Epithelial cell of alveolus of lung (primary cell): Measurements from ENCODE around the gene STON2. TPM values are rescaled to one million over a fixed set of nuclear protein-coding genes. Genes with fewer than 3 reads are reported as not detected.

Experiments
- total RNA-seq: library from RNA; depleted of rRNA; stranded (reverse); fragments of >200 nt; gene quantifications from 2 replicates; pipeline ENCODE4 v1.2.1, GENCODE V29; 2015

STON2 gene, protein sequence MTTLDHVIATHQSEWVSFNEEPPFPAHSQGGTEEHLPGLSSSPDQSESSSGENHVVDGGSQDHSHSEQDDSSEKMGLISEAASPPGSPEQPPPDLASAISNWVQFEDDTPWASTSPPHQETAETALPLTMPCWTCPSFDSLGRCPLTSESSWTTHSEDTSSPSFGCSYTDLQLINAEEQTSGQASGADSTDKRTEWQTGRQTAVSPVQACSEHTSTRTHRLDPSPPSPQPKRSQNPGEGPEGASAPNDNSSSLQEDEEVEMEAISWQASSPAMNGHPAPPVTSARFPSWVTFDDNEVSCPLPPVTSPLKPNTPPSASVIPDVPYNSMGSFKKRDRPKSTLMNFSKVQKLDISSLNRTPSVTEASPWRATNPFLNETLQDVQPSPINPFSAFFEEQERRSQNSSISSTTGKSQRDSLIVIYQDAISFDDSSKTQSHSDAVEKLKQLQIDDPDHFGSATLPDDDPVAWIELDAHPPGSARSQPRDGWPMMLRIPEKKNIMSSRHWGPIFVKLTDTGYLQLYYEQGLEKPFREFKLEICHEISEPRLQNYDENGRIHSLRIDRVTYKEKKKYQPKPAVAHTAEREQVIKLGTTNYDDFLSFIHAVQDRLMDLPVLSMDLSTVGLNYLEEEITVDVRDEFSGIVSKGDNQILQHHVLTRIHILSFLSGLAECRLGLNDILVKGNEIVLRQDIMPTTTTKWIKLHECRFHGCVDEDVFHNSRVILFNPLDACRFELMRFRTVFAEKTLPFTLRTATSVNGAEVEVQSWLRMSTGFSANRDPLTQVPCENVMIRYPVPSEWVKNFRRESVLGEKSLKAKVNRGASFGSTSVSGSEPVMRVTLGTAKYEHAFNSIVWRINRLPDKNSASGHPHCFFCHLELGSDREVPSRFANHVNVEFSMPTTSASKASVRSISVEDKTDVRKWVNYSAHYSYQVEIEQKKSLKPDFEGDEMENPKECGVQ
- total RNA-seq, result 0.96 and 1.9 TPM in 2 replicates

DNA sequence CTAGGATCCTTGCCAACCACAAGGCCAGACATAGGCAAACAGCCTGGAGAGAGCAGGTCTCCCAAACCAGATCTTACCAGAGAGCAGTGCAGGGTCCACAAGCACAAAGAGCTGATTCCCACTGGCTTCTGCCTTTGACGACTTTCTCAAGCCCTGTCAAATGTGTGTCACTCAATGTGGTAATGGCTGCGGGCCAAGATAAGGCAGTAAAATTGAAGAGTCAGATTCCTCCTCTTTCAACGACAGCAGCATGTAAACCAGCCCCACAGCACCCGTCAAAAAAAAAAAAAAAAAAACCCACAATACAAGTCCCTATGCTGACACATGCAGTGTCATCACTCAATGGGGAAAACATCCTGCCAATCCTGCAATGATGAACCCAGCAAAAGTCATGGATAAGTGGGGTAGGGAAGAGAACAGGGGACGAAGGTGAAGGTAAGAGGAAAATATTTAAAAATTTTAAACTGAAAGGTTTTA, at the start of gene STON2:
STON2 (minus strand) TSS at position 123 of the 477 bp plus-strand sequence. CDS start 1,942 bp downstream, outside the sequence.

DNA sequence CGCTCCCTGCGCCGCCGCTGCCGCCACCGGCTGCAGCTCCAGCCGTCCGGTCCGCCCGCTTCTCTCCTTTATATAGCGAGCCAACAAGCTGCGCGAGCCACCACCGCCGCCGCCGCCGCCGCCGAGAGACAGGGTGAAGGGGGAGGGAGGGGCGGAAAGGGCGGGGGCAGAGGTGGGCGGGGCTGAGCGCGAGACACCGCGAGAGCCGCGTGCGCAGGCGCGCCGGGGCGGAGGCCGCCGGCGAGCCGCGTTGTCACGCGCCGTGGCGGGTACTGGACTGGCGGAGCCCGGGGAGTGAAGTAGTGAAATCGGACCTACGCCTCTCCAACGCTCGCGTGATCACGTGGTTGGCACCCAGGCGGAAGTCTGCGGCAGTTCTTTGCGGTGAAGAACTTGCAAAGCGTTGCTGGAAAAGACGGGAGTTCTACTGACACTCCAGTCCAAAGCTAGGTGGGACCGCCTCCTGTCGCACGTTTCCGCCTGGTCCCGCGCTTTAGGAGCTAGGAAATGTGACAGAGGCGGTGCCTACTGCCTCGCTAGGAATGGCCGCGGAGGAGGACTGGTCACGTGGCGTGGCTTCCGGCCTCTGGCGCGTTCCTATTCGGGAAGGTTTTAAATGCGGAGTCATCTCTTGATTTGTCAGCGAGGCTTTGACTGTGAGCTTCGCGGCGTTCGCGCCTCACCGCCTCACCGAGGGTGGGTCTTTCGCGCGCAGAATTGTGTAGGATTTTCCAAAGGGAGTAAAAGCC, 179.1 kb downstream of the STON2 start, which contains the start of gene GTF2A1:
GTF2A1 (minus strand) TSS at position 130 of the 749 bp plus-strand sequence. CDS start 441 bp downstream, outside the sequence.

Other genes with a start within 250 kb of the STON2 start
- gene GTF2A1, start 179.4 kb downstream of the STON2 start, total RNA-seq, result 16.4 and 23.5 TPM in 2 replicates
- 40.1 and 55.2 TPM in 2 replicates for gene SEL1L, start 133.5 kb upstream of the STON2 start, total RNA-seq